ENCODE results near the gene FAM209B.

DNA sequence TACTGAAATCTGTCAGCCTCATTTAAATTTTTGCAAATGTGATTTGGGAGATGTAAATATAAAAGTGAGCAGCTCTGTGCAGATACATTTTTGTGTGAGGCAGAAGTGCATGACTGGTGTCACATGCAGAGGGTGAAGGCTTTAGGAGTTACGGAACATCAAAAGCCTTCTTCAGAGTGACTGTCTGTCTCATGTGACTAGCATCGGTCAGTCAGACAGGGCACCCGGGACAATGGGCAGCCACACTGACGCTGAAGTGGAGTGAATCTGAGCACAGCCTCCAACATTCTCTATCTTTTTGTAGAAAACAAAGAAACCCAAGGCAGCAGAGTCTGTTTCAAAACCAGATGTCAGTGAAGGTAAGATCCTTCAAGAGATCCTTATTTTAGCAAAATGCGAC lies 16.4 kb upstream of the FAM209B start:
- TF ChIP-seq, protein P1, sequence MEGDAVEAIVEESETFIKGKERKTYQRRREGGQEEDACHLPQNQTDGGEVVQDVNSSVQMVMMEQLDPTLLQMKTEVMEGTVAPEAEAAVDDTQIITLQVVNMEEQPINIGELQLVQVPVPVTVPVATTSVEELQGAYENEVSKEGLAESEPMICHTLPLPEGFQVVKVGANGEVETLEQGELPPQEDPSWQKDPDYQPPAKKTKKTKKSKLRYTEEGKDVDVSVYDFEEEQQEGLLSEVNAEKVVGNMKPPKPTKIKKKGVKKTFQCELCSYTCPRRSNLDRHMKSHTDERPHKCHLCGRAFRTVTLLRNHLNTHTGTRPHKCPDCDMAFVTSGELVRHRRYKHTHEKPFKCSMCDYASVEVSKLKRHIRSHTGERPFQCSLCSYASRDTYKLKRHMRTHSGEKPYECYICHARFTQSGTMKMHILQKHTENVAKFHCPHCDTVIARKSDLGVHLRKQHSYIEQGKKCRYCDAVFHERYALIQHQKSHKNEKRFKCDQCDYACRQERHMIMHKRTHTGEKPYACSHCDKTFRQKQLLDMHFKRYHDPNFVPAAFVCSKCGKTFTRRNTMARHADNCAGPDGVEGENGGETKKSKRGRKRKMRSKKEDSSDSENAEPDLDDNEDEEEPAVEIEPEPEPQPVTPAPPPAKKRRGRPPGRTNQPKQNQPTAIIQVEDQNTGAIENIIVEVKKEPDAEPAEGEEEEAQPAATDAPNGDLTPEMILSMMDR (IDR thresholded peaks at IDR 0.05), result no peak
- no peak for TF ChIP-seq POLR2A (IDR thresholded peaks at IDR 0.05)

All from breast epithelium (tissue), 3 donors.